ENCODE data around the gene SLC9A5.

The SLC9A5 gene

GRCh38 chr16:67258161-67258835 is 9.5 kb downstream of the SLC9A5 start:
- no peak for DNase-seq

- no peak for DNase-seq
These were observed 10.9 kb downstream of the SLC9A5 start for GRCh38 chr16:67259705-67260104.

- DNase-seq = no peak
These were observed 11.8 kb downstream of the SLC9A5 start for GRCh38 chr16:67260426-67261063.

- no peak for DNase-seq
These were observed 14.4 kb downstream of the SLC9A5 start for GRCh38 chr16:67263201-67263600.

- DNase-seq = no peak
These were observed 15.5 kb downstream of the SLC9A5 start for GRCh38 chr16:67264277-67264676.

- no peak for DNase-seq
These were observed 16.1 kb downstream of the SLC9A5 start for GRCh38 chr16:67264866-67265265.

- DNase-seq = no peak
These were observed 17.1 kb downstream of the SLC9A5 start for GRCh38 chr16:67265834-67266233.

- no peak for DNase-seq
These were observed 19.4 kb downstream of the SLC9A5 start for GRCh38 chr16:67268136-67268579.

GRCh38 chr16:67269766-67270165 is 21.0 kb downstream of the SLC9A5 start:
- no peak for DNase-seq

- DNase-seq = no peak
These were observed 22.2 kb downstream of the SLC9A5 start for GRCh38 chr16:67270931-67271338.

GRCh38 chr16:67271446-67271845 is 22.7 kb downstream of the SLC9A5 start:
- no peak for DNase-seq

GRCh38 chr16:67275321-67275720 is 26.5 kb downstream of the SLC9A5 start:
- DNase-seq = no peak

GRCh38 chr16:67277294-67277998 is 28.7 kb downstream of the SLC9A5 start:
- DNase-seq = no peak

GRCh38 chr16:67277999-67278772 is 29.4 kb downstream of the SLC9A5 start:
- DNase-seq = no peak

GRCh38 chr16:67278773-67279295 is 30.1 kb downstream of the SLC9A5 start:
- no peak for DNase-seq

- peak; percentile 83 for DNase-seq
These were observed 30.7 kb downstream of the SLC9A5 start, which contains the start of gene PLEKHG4 for GRCh38 chr16:67279296-67280089. PLEKHG4 (plus strand) TSS chr16:67279532; CDS start chr16:67280045, 513 bp downstream.

- no peak for DNase-seq
These were observed 31.6 kb downstream of the SLC9A5 start for GRCh38 chr16:67280090-67281015.

GRCh38 chr16:67281536-67282446 is 33.0 kb downstream of the SLC9A5 start:
- DNase-seq = no peak

GRCh38 chr16:67282447-67282805 is 33.6 kb downstream of the SLC9A5 start:
- no peak for DNase-seq
